GM18499 (cell line): ENCODE results near the gene CYSTM1.

Experiments
- ATAC-seq: cut with Tn5 transposase; IDR thresholded peaks from one replicate; pipeline ENCODE4 v1.9.1; 2021; ENCODE audit warnings: moderate number of reproducible peaks; ENCODE audit not compliant: insufficient read depth, unreplicated experiment

The CYSTM1 gene

DNA sequence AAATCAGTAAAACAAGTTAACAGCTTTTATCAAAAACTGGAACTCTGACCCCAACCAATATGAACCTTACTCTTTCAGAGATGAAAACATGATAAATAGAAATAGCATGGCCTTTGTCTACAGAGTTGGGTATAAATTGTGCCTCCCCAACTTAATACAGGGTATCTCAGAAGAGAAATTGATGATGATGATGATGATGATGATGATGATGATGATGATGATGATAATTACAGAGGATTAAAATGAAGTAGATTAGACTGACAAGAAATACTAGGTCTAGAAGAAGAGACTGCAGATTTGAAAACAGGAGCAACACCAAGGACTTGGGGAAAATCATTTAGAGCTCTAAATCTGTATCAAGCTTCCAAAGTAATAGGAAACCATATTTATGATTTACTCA lies 100.8 kb downstream of the CYSTM1 start:
- no peak for ATAC-seq

DNA sequence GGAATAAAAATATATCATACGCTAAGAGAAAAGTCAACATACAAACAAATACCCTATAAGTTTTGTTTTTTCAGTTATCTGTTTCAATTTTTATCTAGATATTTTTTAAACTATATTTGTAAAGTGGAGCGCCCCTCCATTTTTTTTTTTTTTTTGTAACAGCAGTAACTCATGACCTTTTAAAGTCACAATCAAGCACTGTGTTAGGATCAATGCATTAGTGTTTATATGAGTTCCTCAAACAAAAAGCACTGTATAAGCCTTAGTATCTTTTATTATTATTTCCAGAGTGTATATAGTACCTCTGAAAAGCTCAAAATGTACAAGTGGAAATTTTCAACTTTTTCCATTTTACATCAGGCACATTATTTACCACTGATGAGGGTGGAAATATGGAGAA lies 107.3 kb downstream of the CYSTM1 start:
- ATAC-seq: no peak

DNA sequence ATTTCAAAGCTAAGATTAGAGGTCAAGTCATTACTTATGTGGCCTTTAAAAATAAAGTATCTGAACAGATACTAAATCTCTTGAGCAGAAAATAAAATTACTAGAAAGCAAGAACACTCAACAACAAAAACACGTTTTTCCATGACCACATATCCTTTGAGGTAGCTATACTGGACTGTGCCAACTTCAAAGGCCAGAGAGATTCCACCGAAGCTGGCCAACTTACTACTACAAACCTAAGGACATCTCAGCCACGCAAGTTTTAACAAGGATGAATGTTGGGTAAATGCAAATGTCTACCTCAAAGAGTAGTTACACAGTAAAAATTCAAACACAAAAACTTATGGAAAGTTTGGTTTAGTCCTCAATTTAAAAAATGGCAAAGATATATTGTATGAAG lies 109.0 kb downstream of the CYSTM1 start:
- ATAC-seq: no peak

DNA sequence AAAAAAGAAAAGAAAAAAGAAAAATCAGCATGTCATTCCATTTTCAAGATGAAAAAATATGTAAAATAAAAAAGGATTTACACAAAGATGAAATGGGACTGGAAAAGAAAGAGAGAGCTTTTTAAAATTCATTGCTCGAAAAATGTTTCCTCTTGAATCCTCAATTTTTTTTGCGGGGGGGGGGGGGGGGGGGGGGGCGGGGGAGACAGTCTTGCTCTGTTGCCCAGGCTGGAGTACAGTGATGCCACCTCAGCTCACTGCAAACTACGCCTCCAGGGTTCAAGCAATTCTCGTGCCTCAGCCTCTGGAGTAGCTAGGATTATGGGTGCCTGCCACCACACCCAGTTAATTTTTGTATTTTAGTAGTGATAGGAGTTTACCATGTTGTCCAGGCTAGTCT lies 111.4 kb downstream of the CYSTM1 start:
- ATAC-seq: no peak

DNA sequence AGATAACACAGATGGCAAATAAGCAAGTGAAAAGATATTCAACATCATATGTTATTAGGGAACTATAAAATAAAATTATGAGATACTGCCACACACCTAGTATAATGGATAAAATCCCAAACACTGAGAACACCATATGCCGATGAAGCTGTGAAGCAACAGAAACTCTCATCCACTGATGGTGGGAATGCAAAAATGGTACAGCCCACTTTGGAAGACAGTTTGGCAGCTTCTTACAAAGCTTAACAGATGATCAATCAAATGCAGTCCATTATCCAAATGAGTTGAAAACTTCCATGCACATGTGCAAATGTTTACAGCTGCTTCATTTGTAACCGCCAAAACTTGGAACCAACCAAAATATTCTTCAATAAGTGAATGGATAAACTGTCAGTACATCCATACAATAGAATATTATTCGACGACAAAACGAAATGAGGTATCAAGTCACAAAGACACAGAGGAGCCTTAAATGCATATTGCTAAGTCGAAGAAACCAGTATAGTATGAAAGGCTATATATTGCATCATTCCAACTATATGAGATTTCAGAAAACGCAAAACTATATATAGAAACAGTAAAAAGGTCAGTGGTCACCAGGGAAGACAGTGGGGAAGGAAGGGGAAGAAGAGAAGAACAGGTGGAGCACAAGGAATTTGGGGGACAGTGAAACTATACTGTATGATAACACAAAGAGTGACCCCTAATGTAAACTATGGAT lies 113.0 kb downstream of the CYSTM1 start:
- ATAC-seq: no peak

DNA sequence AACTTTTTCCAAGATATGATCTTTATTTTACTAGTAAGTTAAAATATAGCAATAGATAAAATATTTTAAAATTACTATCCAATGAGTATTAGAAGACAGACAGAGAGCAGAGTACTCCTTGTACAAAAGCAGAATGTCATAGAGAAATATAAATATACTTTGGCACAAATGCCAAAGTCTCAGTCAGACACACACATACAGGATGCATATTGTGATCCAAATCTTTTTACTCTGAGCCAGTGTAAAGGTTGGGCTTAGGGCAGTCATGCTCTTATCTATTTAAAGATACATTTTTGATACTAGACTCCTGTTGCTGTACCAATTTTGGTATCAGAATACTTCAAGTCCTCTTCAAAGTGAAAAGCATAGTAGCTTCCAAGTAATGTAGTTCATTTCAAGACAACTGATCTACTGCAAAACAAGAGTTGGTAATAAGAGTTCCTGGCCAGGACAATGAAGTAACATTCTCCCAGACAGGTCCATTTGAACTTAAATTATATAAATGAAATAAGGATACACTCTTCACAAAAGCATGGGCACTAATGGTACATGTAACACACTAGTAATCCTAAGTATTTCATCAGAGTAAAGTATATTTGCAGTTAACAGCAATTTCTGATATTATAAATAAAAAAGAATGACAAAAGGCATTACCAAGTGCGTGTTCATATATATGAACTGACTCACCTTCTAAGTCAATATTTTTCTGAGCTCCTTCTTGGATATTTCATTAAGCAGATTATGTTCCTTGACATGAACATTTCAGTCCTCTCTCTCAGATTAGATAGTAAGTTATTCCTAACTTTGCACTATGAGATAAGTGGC lies 117.4 kb downstream of the CYSTM1 start:
- ATAC-seq: no peak
